ENCODE data around the gene FUT7.
"Not testable (repeated sequence)": the region's sequence is repeated elsewhere in the genome, so short reads cannot be mapped to it uniquely, and the experiment has no call there.

FUT7 gene

GRCh38 chr9:137065336-137065967 lies 33.6 kb upstream of the FUT7 start:
- DNase-seq = no peak

- DNase-seq = no peak
These were observed 32.9 kb upstream of the FUT7 start for GRCh38 chr9:137064880-137065164.

- peak; percentile 81 for DNase-seq
These were observed 32.4 kb upstream of the FUT7 start for GRCh38 chr9:137064027-137064879.

GRCh38 chr9:137063311-137064026 lies 31.6 kb upstream of the FUT7 start:
- DNase-seq = no peak

GRCh38 chr9:137062798-137063197 lies 30.9 kb upstream of the FUT7 start:
- not testable (repeated sequence) for DNase-seq

- DNase-seq = no peak
These were observed 30.5 kb upstream of the FUT7 start for GRCh38 chr9:137062384-137062783.

GRCh38 chr9:137058521-137059234 lies 26.8 kb upstream of the FUT7 start:
- no peak for DNase-seq

GRCh38 chr9:137057545-137057944 lies 25.7 kb upstream of the FUT7 start:
- DNase-seq = no peak

- no peak for DNase-seq
These were observed 25.0 kb upstream of the FUT7 start for GRCh38 chr9:137056739-137057415.

- DNase-seq = no peak
These were observed 23.8 kb upstream of the FUT7 start for GRCh38 chr9:137055385-137056364.

GRCh38 chr9:137054932-137055384 lies 23.1 kb upstream of the FUT7 start:
- no peak for DNase-seq

- peak; percentile 77 for DNase-seq
These were observed 22.4 kb upstream of the FUT7 start, which contains the start of gene ENTPD2 for GRCh38 chr9:137053944-137054931. TSS of gene ENTPD2 (minus strand) at chr9:137054061. CDS start at chr9:137053997, 64 bp downstream.

- peak; percentile 68 for DNase-seq
These were observed 21.4 kb upstream of the FUT7 start for GRCh38 chr9:137052998-137053943.

GRCh38 chr9:137052293-137052692 lies 20.4 kb upstream of the FUT7 start:
- no peak for DNase-seq

GRCh38 chr9:137051145-137051724 lies 19.3 kb upstream of the FUT7 start:
- no peak for DNase-seq

- peak; percentile 71 for DNase-seq
These were observed 18.7 kb upstream of the FUT7 start for GRCh38 chr9:137050570-137050969.

- peak; percentile 94 for DNase-seq
These were observed 17.9 kb upstream of the FUT7 start for GRCh38 chr9:137049544-137050449.
